A549 (cell line): ENCODE measurements around the gene CPLX1. TPM values are rescaled to one million over a fixed set of nuclear protein-coding genes. Genes with fewer than 3 reads are reported as not detected.

ENCODE experiments used
- ATAC-seq, 2 experiments: fragments of 200-7000 bp in 1 of 2; fragments of >200 bp in 1 of 2; cut with Nextera tagmentation in 1 of 2; cut with Tn5 transposase in 1 of 2; 3 replicates each; pipeline versions ENCODE4 v1.8.0 to v1.9.1; 2018 to 2020; ENCODE audit warnings: mild to moderate bottlenecking in 1 of 2, moderate library complexity in 1 of 2
- CTCF ChIA-PET: fragments of 300-600 bp; sonication (Branson Sonifier 250); formaldehyde crosslinking; extraction: SDS; loops from one replicate; lab custom pipeline; 2021; ENCODE audit warnings: antibody characterized with exemption, inconsistent platforms; lab: Yijun Ruan, JAX
- POLR2A ChIA-PET: fragments of 350-600 bp; formaldehyde crosslinking; extraction: SDS; loops from one replicate; lab custom pipeline; 2021; ENCODE audit warnings: antibody characterized with exemption, inconsistent platforms; lab: Yijun Ruan, JAX
- DNase-seq, 2 experiments: peaks; one replicate each; pipeline versions ENCODE4 v3.0.0 to v3.0.0-alpha.2; 2011 to 2016; ENCODE audit warnings: low read depth in 1 of 2, low spot score in 1 of 2
- FAIRE-seq: peaks from 2 replicates; lab custom pipeline; 2011; peaks lifted over from hg19 to GRCh38; lab: Jason Lieb, UNC
- H3K27ac ChIP-seq, 2 experiments: fragments of >200 bp; sonication (Bioruptor Twin); formaldehyde crosslinking; 3 replicates each; pipeline ENCODE4 v1.5.1; 2016 to 2017
- H3K4me1 ChIP-seq: fragments of >200 bp; sonication (Bioruptor Twin); formaldehyde crosslinking; 3 replicates; pipeline ENCODE4 v1.6.1; 2016
- H3K4me2 ChIP-seq: fragments of >200 bp; sonication (Bioruptor Twin); formaldehyde crosslinking; 3 replicates; pipeline ENCODE4 v1.6.1; 2016
- H3K4me3 ChIP-seq: fragments of >200 bp; sonication (Bioruptor Twin); formaldehyde crosslinking; 3 replicates; pipeline ENCODE4 v1.5.1; 2016
- H3K9me3 ChIP-seq: fragments of >200 bp; sonication (Bioruptor Twin); formaldehyde crosslinking; 3 replicates; pipeline ENCODE4 v1.6.1; 2016
- CTCF ChIP-seq: fragments of >200 bp; sonication (Bioruptor Twin); formaldehyde crosslinking; IDR thresholded peaks from 3 replicates; pipeline ENCODE4 v1.5.1; 2016
- EHMT2 ChIP-seq: fragments of 200-600 bp; sonication (generic); IDR thresholded peaks from 2 replicates; pipeline ENCODE4 v1.6.1; 2016; ENCODE audit warnings: antibody characterized with exemption, low read depth, mild to moderate bottlenecking, moderate library complexity
- ELK1 ChIP-seq: fragments of 150-350 bp; IDR thresholded peaks from 2 replicates; pipeline ENCODE4 v1.6.1; 2014; ENCODE audit warnings: low read depth, mild to moderate bottlenecking, low read length
- ESRRA ChIP-seq: fragments of 150-350 bp; IDR thresholded peaks from 2 replicates; pipeline ENCODE4 v1.6.1; 2014; ENCODE audit warnings: mild to moderate bottlenecking, low read length, borderline replicate concordance
- FOSB ChIP-seq: fragments of 250-450 bp; sonication (Bioruptor Pico); IDR thresholded peaks from 2 replicates; pipeline ENCODE4 v1.5.0; 2020; ENCODE audit warnings: mild to moderate bottlenecking, moderate library complexity
- FOSL2 ChIP-seq, 2 experiments: fragments of 450-650 bp in 1 of 2; fragments of >200 bp in 1 of 2; sonication (Bioruptor Twin) in 1 of 2; formaldehyde crosslinking; IDR thresholded peaks; 2 replicates each; pipeline versions ENCODE4 v1.5.0 to v1.6.1; 2016 to 2020; ENCODE audit warnings: mild to moderate bottlenecking in 1 of 2, moderate library complexity in 1 of 2
- HOXB5 ChIP-seq: fragments of 250-450 bp; sonication (Bioruptor Pico); IDR thresholded peaks from 2 replicates; pipeline ENCODE4 v1.5.0; 2020; ENCODE audit warnings: mild to moderate bottlenecking, moderate library complexity
- KDM1A ChIP-seq: fragments of 200-600 bp; sonication (generic); IDR thresholded peaks from 2 replicates; pipeline ENCODE4 v1.6.1; 2016; ENCODE audit warnings: low read depth, mild to moderate bottlenecking
- MAX ChIP-seq: IDR thresholded peaks from 2 replicates; pipeline ENCODE4 v1.6.1; 2012
- MAZ ChIP-seq: fragments of 150-350 bp; IDR thresholded peaks from 2 replicates; pipeline ENCODE4 v1.6.1; 2014; ENCODE audit warnings: antibody characterized with exemption, low read depth, low read length, borderline replicate concordance
- MYC ChIP-seq: IDR thresholded peaks from 2 replicates; pipeline ENCODE4 v1.6.1; 2012; ENCODE audit warnings: mild to moderate bottlenecking, inconsistent platforms, low read length, improper control_type of control experiment, borderline replicate concordance
- NPAS2 ChIP-seq: fragments of 250-450 bp; sonication (Bioruptor Pico); IDR thresholded peaks from 2 replicates; pipeline ENCODE4 v1.8.0; 2022; ENCODE audit warnings: mild to moderate bottlenecking, moderate library complexity, borderline replicate concordance
- NR3C1 ChIP-seq: fragments of >200 bp; sonication (Bioruptor Twin); formaldehyde crosslinking; IDR thresholded peaks from 3 replicates; pipeline ENCODE4 v1.6.1; 2017
- PBX3 ChIP-seq: IDR thresholded peaks from 2 replicates; pipeline ENCODE4 v1.6.1; 2012
- PHF8 ChIP-seq: fragments of 200-600 bp; sonication (generic); IDR thresholded peaks from 2 replicates; pipeline ENCODE4 v1.6.1; 2016; ENCODE audit warnings: low read depth, mild to moderate bottlenecking, antibody characterized with exemption, moderate library complexity, borderline replicate concordance
- POLR2A ChIP-seq: IDR thresholded peaks from 2 replicates; pipeline ENCODE4 v1.6.1; 2012; ENCODE audit warnings: mild to moderate bottlenecking, low read length
- POLR2AphosphoS2 ChIP-seq: conservative IDR thresholded peaks from 2 replicates; pipeline ENCODE4 v1.6.1; 2012; ENCODE audit warnings: low read length, improper control_type of control experiment, inconsistent platforms
- RAD21 ChIP-seq, 2 experiments: fragments of >200 bp in 1 of 2; sonication (Bioruptor Twin) in 1 of 2; formaldehyde crosslinking in 1 of 2; IDR thresholded peaks in 1 of 2; conservative IDR thresholded peaks in 1 of 2; 2 replicates in 1 of 2; 3 replicates in 1 of 2; pipeline ENCODE4 v1.6.1; 2012 to 2018; ENCODE audit warnings: inconsistent platforms in 1 of 2
- RNF2 ChIP-seq: fragments of 200-600 bp; sonication (generic); IDR thresholded peaks from 2 replicates; pipeline ENCODE4 v1.6.1; 2016; ENCODE audit warnings: low read depth, mild to moderate bottlenecking, antibody characterized with exemption, moderate library complexity, borderline replicate concordance
- SREBF2 ChIP-seq: fragments of 450-650 bp; IDR thresholded peaks from 2 replicates; pipeline ENCODE4 v1.6.1; 2014; ENCODE audit warnings: mild to moderate bottlenecking, moderate library complexity
- TFCP2L1 ChIP-seq: fragments of 250-450 bp; sonication (Bioruptor Pico); IDR thresholded peaks from 2 replicates; pipeline ENCODE4 v1.5.0; 2021; ENCODE audit warnings: mild to moderate bottlenecking
- WGBS: methylation state at CpG from one replicate; pipeline ENCODE4 v1.1.6; 2017; ENCODE audit errors: missing lambda C conversion rate; 5-methylcytosine and 5-hydroxymethylcytosine counted together
- polyA plus RNA-seq, 4 experiments: library from polyadenylated mRNA; depleted of rRNA in 3 of 4; stranded (reverse); fragments of >200 nt; fragmentation: RNase III in 1 of 4; extraction: RNeasy Plus Mini Kit Qiagen cat#74134 plus additional on column Dnase treatment in 1 of 4; gene quantifications; 2 replicates in 3 of 4; 3 replicates in 1 of 4; pipeline ENCODE4 v1.2.3, GENCODE V29; 2011 to 2017

Gene CPLX1
- polyA plus RNA-seq, 2 of the 4 experiments (the other 2 are of a cell fraction): 0.19 to 0.57 TPM

- H3K4me2 ChIP-seq: no peak overlapping the region
- ATAC-seq (no peak), FAIRE-seq (no peak), DNase-seq (no peak)
- ChIA-PET POLR2A (no interaction called here), CTCF (interaction anchor here (1.2 to 1.4 kb wide), 2 partner anchors 15 to 84 kb away, joined by 3 to 5 read pairs; no protein-coding TSS in a partner anchor)
- H3K27ac ChIP-seq: no peak overlapping the region
- no peaks in the 10 kb centered on the region for H3K9me3 ChIP-seq
- H3K4me3 ChIP-seq: no peak overlapping the region
- WGBS: 95% methylated on average over 15 of the region's 15 CpGs
- H3K4me1 ChIP-seq: peaks cover 6% of the 10 kb centered on the region; the same call in 1 of the 3 replicates
- TF ChIP-seq NPAS2 (CRISPR knock-in tag): no peak
- no peak for TF ChIP-seq FOSL2 (IDR thresholded peaks at IDR 0.05)
- TF ChIP-seq FOSL2 (CRISPR knock-in tag; IDR thresholded peaks at IDR 0.05): no peak
- TF ChIP-seq RAD21 (conservative IDR thresholded peaks at IDR 0.05 in 1 of 2, IDR thresholded peaks at IDR 0.05 in 1 of 2): no peak
- TF ChIP-seq MAZ: no peak
- TF ChIP-seq PHF8: no peak
- no peak for TF ChIP-seq ELK1
These were observed 57.9 kb downstream of the CPLX1 start for GRCh38 chr4:768076-768475.

GRCh38 chr4:766559-767283 is 59.2 kb downstream of the CPLX1 start:
- DNase-seq (no peak), FAIRE-seq (no peak), ATAC-seq (no peak)
- ChIA-PET CTCF (interaction anchor here (0.7 to 1.4 kb wide), 3 partner anchors 13 to 24 kb away, joined by 3 to 5 read pairs (median 5); no protein-coding TSS in a partner anchor), POLR2A (no interaction called here)
- TF ChIP-seq HOXB5 (CRISPR knock-in tag): no peak
- no peak for TF ChIP-seq FOSB
- no peak for TF ChIP-seq TFCP2L1 (CRISPR knock-in tag)
- no peak for TF ChIP-seq POLR2AphosphoS2
- no peak for TF ChIP-seq PBX3
- TF ChIP-seq ELK1: no peak
- no peak for TF ChIP-seq NR3C1
- no peak for TF ChIP-seq ESRRA
- 90% methylated on average over 19 of the region's 21 CpGs for WGBS
- no peak overlapping the region for H3K27ac ChIP-seq
- H3K4me1 ChIP-seq: peaks cover 6% of the 10 kb centered on the region; the same call in 1 of the 3 replicates
- no peak overlapping the region for H3K4me2 ChIP-seq
- no peak overlapping the region for H3K4me3 ChIP-seq
- H3K9me3 ChIP-seq: no peaks in the 10 kb centered on the region

- no peak overlapping the region for H3K4me3 ChIP-seq
- no peak overlapping the region for H3K4me2 ChIP-seq
- CTCF ChIA-PET: interaction anchor here (1.7 kb wide), 1 partner anchor 24 kb away, joined by 7 read pairs; no protein-coding TSS in a partner anchor
- FAIRE-seq (no peak), DNase-seq (peak in 1 of 2 experiments; percentile 29), ATAC-seq (peak; percentile 62 to 66; a peak in 5 of 6 replicates)
- H3K27ac ChIP-seq: no peak overlapping the region
- 57% methylated on average over 7 of the region's 7 CpGs for WGBS
- peaks cover 6% of the 10 kb centered on the region; the same call in 1 of the 3 replicates for H3K4me1 ChIP-seq
- H3K9me3 ChIP-seq: no peaks in the 10 kb centered on the region
- POLR2A ChIA-PET: no interaction called here
- TF ChIP-seq EHMT2 (no peak), MYC (no peak), KDM1A (no peak), CTCF (no peak), NR3C1 (no peak), RAD21 (conservative IDR thresholded peaks at IDR 0.05 in 1 of 2, IDR thresholded peaks at IDR 0.05 in 1 of 2) (no peak), RNF2 (no peak), POLR2A (no peak), SREBF2 (no peak), MAX (no peak)
These were observed 59.8 kb downstream of the CPLX1 start for GRCh38 chr4:766152-766515.
